ENCODE results near the gene XPR1. TPM values are rescaled to one million over a fixed set of nuclear protein-coding genes. Genes with fewer than 3 reads are reported as not detected.

XPR1 gene
- total RNA-seq, 4 donors from 2014 or later = 13.4 to 22.1 (median 14.9) TPM

GRCh38 chr1:180838535-180838934 lies 206.7 kb downstream of the XPR1 start:
- WGBS = 98% methylated on average over 3 of the region's 3 CpGs
- no peak overlapping the region for H3K27ac ChIP-seq

GRCh38 chr1:180839547-180839946 lies 207.7 kb downstream of the XPR1 start:
- Histone ChIP-seq H3K36me3 (peaks cover 4% of the 10 kb centered on the region), H3K9me3 (no peaks in the 10 kb centered on the region), H3K27ac (no peak overlapping the region), H3K27me3 (no peaks in the 10 kb centered on the region), H3K4me3 (no peak overlapping the region), H3K4me1 (no peaks in the 10 kb centered on the region)
- no peak for DNase-seq (ENCODE audit: low spot score in 2 of 2)
- WGBS = 94% methylated on average over 4 of the region's 4 CpGs
- TF ChIP-seq POLR2AphosphoS5 (IDR thresholded peaks at IDR 0.05) (no peak), EP300 (IDR thresholded peaks at IDR 0.05) (no peak), POLR2A (IDR thresholded peaks at IDR 0.05) (no peak)
- TF ChIP-seq, protein P1, sequence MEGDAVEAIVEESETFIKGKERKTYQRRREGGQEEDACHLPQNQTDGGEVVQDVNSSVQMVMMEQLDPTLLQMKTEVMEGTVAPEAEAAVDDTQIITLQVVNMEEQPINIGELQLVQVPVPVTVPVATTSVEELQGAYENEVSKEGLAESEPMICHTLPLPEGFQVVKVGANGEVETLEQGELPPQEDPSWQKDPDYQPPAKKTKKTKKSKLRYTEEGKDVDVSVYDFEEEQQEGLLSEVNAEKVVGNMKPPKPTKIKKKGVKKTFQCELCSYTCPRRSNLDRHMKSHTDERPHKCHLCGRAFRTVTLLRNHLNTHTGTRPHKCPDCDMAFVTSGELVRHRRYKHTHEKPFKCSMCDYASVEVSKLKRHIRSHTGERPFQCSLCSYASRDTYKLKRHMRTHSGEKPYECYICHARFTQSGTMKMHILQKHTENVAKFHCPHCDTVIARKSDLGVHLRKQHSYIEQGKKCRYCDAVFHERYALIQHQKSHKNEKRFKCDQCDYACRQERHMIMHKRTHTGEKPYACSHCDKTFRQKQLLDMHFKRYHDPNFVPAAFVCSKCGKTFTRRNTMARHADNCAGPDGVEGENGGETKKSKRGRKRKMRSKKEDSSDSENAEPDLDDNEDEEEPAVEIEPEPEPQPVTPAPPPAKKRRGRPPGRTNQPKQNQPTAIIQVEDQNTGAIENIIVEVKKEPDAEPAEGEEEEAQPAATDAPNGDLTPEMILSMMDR (IDR thresholded peaks at IDR 0.05) = no peak

More at GRCh38 chr1:180838535-180838934, 206.7 kb downstream of the XPR1 start:
- H3K27me3 ChIP-seq = no peaks in the 10 kb centered on the region
- no peak overlapping the region for H3K4me3 ChIP-seq
- H3K9me3 ChIP-seq = no peaks in the 10 kb centered on the region
- DNase-seq (ENCODE audit: low spot score in 2 of 2) = no peak
- no peaks in the 10 kb centered on the region for H3K4me1 ChIP-seq
- H3K36me3 ChIP-seq = peaks cover 12% of the 10 kb centered on the region
- no peak for TF ChIP-seq POLR2AphosphoS5 (IDR thresholded peaks at IDR 0.05)
- TF ChIP-seq EP300 (IDR thresholded peaks at IDR 0.05) = no peak
- TF ChIP-seq, protein P1 (IDR thresholded peaks at IDR 0.05) = no peak
- no peak for TF ChIP-seq POLR2A (IDR thresholded peaks at IDR 0.05)

DNA sequence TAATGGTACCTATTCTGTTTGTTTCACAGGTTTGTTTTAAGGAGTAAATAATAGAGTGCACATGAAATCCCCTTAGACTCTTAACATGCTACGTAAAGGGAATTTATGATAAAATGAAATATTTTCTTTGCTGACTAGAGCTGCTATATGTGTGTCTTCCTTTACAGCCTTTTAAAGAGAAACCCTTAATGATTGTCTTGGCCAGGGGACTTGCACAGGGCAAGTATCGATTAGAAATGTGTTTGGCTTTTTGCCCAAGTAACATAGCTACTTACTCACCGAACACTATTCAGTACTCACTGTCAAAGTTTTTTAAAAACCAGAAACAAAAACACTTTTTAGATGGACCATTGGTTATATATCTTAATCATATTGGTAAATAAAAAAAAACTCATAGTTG lies 209.6 kb downstream of the XPR1 start:
- no peaks in the 10 kb centered on the region for H3K27me3 ChIP-seq
- no peak for DNase-seq (ENCODE audit: low spot score in 2 of 2)

DNA sequence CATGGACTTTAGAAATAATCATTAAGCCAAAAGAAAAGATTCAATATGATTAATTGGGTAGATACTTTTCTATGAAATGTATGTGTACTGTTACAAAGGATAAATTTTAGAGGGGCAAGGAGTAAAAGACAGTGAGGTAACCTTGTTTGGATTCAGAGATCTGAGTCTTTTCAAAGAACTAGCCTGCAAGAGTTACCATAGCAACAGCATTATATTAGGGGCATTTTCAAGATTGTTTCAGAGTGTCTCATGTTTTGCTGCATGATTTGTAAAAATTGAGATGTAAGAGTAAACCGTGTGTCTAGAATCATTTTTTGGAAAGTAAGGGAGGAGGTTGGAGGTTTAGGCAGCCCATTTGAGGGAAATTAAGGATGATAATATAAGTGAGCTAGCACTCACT lies 210.2 kb downstream of the XPR1 start:
- Histone ChIP-seq H3K4me3 (no peak overlapping the region), H3K27ac (no peak overlapping the region), H3K9me3 (no peaks in the 10 kb centered on the region), H3K27me3 (no peaks in the 10 kb centered on the region), H3K4me1 (no peaks in the 10 kb centered on the region), H3K36me3 (no peaks in the 10 kb centered on the region)
- no peak for DNase-seq (ENCODE audit: low spot score in 2 of 2)
- WGBS = 44% methylated on average over 1 of the region's 1 CpG
- TF ChIP-seq EP300 (IDR thresholded peaks at IDR 0.05) = no peak
- TF ChIP-seq POLR2A (IDR thresholded peaks at IDR 0.05) = no peak
- TF ChIP-seq, protein P1 (IDR thresholded peaks at IDR 0.05) = no peak
- TF ChIP-seq POLR2AphosphoS5 (IDR thresholded peaks at IDR 0.05) = no peak

More for the DNA sequence above, 209.6 kb downstream of the XPR1 start:
- TF ChIP-seq POLR2AphosphoS5 (IDR thresholded peaks at IDR 0.05) (no peak), EP300 (IDR thresholded peaks at IDR 0.05) (no peak), POLR2A (IDR thresholded peaks at IDR 0.05) (no peak)
- TF ChIP-seq, protein P1 (IDR thresholded peaks at IDR 0.05) = no peak
- H3K4me3 ChIP-seq = no peak overlapping the region
- H3K27ac ChIP-seq = no peak overlapping the region
- 78% methylated on average over 3 of the region's 3 CpGs for WGBS
- no peaks in the 10 kb centered on the region for H3K36me3 ChIP-seq
- H3K9me3 ChIP-seq = no peaks in the 10 kb centered on the region
- H3K4me1 ChIP-seq = no peaks in the 10 kb centered on the region

- WGBS = 64% methylated on average over 5 of the region's 5 CpGs
- H3K4me1 ChIP-seq = no peaks in the 10 kb centered on the region
- TF ChIP-seq EP300 (IDR thresholded peaks at IDR 0.05) (no peak), POLR2AphosphoS5 (IDR thresholded peaks at IDR 0.05) (no peak), POLR2A (IDR thresholded peaks at IDR 0.05) (no peak)
- TF ChIP-seq, protein P1 (IDR thresholded peaks at IDR 0.05) = no peak
These were observed 210.9 kb downstream of the XPR1 start for GRCh38 chr1:180842491-180843275.

More at GRCh38 chr1:180842491-180843275, 210.9 kb downstream of the XPR1 start:
- H3K27ac ChIP-seq = no peak overlapping the region
- no peak overlapping the region for H3K4me3 ChIP-seq
- DNase-seq (ENCODE audit: low spot score in 2 of 2) = no peak
- no peaks in the 10 kb centered on the region for H3K27me3 ChIP-seq
- no peaks in the 10 kb centered on the region for H3K36me3 ChIP-seq
- no peaks in the 10 kb centered on the region for H3K9me3 ChIP-seq
